GM12865 (cell line): ENCODE results near the gene DAB1.

ENCODE experiments used
- DNase-seq: peaks from one replicate; pipeline ENCODE4 v3.0.0; 2010; ENCODE audit warnings: low read depth
- H3K4me3 ChIP-seq: 2 replicates; pipeline ENCODE4 v1.5.1; 2011; ENCODE audit warnings: mild to moderate bottlenecking, low read depth, low read length, control low read depth
- TF ChIP-seq, protein P1 (sequence below): IDR thresholded peaks from 2 replicates; pipeline ENCODE4 v1.5.1; 2011; ENCODE audit warnings: low read length, control low read depth, low read depth, inconsistent platforms; ENCODE audit not compliant: insufficient read depth; ENCODE audit errors: missing control alignments

DAB1 gene

DNA sequence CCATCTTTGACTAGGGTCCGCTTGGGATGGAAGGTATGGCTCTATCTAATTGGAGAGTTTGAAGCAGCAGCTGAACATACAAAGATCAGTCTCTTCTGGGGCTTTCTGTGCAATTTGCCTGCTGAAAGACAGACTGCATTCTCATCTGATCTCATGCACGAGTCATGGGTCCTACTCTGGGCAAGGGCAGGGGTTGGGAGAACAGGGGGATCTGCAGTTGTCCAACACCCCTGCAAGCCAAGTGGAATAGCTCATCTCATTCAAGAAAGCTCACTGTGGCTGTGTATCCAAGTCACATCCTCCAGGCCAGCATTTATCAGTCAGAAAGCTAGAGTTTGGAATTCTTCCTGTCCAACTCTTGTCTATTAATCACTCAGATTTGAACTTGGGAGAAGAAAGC is 280.9 kb downstream of the DAB1 start:
- DNase-seq = no peak
- TF ChIP-seq, protein P1, sequence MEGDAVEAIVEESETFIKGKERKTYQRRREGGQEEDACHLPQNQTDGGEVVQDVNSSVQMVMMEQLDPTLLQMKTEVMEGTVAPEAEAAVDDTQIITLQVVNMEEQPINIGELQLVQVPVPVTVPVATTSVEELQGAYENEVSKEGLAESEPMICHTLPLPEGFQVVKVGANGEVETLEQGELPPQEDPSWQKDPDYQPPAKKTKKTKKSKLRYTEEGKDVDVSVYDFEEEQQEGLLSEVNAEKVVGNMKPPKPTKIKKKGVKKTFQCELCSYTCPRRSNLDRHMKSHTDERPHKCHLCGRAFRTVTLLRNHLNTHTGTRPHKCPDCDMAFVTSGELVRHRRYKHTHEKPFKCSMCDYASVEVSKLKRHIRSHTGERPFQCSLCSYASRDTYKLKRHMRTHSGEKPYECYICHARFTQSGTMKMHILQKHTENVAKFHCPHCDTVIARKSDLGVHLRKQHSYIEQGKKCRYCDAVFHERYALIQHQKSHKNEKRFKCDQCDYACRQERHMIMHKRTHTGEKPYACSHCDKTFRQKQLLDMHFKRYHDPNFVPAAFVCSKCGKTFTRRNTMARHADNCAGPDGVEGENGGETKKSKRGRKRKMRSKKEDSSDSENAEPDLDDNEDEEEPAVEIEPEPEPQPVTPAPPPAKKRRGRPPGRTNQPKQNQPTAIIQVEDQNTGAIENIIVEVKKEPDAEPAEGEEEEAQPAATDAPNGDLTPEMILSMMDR = no peak
- no peak overlapping the region for H3K4me3 ChIP-seq

DNA sequence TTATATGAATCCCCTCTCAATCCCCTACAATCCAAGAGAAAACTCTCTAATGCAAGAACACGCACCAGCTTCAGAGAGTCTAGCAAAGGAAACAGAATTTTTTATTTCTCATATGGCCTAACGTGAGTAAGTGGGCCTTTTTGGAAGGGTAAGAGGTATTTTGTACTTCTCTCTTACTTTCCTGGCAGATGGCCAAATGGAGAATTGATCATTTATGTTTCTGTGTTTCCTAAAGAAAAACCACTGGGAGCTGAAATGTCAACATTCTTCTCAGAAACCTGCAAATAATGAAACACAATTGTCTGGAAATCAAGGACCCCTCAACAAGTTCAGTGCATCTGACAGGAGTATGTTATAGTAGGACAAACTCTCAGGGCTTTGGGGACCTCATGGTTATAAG is 281.7 kb downstream of the DAB1 start:
- TF ChIP-seq, protein P1 = no peak

DNA sequence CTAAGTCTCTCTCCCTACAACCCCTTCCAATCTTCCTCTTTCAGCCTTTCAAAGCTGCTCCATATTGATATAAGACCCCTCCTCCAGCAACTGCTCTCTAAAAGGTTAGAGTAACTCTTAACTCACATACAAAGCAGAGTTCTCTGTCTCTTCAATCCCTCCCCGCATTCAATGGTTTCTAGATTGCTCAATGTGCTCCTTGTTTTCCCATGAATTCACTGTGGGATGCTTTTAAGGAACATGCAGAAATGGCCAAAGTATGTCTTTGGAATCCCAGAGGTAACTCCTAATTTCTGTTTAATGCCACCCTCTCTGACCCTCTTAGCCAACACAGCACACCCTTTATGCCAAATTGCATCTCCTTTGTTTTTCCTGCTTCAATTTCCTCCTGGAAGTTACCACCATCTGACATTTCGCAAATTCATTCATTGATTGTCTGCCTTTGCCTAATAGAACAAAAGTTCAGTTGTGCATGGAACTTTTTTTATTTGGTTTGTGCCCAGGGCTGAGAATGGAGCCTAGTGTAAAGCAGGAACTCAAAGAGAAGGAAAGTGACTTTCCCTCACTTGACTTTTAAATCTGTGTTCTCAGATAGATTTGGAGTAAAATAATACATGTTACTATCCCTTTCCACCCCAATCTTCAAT is 285.3 kb downstream of the DAB1 start:
- TF ChIP-seq, protein P1 = no peak
- no peak overlapping the region for H3K4me3 ChIP-seq
- no peak for DNase-seq

More for the DNA sequence above, 281.7 kb downstream of the DAB1 start:
- DNase-seq = no peak
- H3K4me3 ChIP-seq = no peak overlapping the region

DNA sequence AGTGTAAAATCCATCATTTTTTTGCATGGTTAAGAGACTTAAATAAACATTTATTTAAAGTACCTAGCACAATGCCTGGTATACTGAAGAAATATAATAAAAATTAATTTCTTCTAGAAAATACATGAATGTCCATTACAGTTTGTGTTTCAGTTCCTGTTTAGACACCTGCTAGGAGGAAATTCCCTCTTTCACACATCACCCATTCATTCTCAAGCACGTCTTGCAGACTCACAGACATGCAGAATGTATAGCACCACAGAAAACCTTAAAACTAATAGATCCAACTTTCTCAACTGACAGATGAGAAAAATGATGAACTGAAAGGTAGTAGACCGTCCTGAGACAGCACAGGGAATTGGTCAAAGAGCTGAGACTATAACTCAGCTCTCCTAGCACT is 285.9 kb downstream of the DAB1 start:
- no peak overlapping the region for H3K4me3 ChIP-seq
- TF ChIP-seq, protein P1 = no peak
- DNase-seq = peak; percentile 13

DNA sequence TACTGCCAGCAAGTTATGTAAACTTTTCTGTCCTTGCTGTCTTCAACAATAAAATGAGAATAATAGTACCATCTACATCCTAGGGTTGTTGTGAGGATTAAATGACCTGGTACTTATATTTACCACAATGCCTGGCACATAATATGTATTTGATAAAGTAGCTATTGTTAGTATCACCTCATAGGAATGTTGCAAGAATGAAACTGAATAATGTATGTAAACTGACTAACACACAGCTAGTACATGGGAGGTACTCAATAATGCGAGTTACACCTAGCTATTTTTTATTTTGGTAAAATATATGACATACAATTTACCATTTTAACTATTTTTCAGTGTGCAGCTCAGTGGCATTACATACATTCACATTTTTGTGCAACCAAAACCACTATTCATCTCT is 289.1 kb downstream of the DAB1 start:
- H3K4me3 ChIP-seq = no peak overlapping the region
- TF ChIP-seq, protein P1 = no peak
- DNase-seq = no peak

DNA sequence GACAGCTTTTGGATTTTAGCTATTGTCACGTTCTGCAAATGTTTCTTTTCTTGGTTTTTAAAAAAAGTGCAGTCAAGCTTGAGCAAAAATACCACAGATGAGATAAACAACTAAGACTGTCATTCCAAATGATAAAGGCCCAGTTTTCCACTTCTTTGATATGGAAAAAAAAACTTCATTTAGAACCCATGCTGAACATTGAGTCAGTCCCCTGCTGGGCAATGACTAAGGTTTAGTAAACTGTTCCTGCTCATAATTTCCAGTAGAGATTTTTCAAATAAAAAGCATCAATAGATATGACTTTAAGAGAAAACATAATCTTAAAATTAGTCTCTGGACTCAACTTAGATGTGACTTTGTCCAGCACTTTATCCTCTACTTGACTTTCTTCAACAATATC is 290.2 kb downstream of the DAB1 start:
- TF ChIP-seq, protein P1 = no peak
- no peak for DNase-seq
- H3K4me3 ChIP-seq = no peak overlapping the region

DNA sequence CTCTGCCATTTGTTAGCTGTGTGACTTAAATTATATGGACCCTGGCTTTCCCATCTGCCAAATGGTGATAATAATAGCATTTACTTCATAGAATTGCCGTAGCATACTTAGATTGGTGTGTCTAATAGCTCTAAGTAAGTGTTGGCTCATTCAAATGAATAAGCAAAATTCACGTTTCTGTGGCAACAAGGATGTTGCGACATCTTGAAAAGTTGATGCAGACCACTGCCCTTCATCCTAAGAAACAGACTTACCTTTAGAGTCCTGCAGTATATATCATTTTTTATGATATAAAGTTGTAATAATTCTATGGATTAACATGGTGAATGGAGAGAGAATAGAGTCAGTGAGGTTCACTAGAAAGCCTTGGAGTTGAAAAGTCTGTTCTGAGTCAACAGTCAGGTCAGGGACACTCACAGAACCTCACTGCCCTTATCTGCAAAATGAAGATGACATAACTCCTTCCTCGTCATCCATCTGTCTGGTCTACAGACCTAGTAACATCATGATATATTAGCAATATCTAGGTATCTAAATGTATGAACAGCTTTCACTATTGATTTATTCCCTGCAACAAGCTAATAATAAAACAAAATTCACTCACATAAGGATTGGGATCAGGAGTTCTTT is 290.8 kb downstream of the DAB1 start:
- TF ChIP-seq, protein P1 = no peak
- DNase-seq = no peak
- no peak overlapping the region for H3K4me3 ChIP-seq
